ENCODE measurements around the gene ITPRID1. TPM values are rescaled to one million over a fixed set of nuclear protein-coding genes. Genes with fewer than 3 reads are reported as not detected.

Gene ITPRID1
- total and polyA plus RNA-seq, 7 donors: not detected

DNA sequence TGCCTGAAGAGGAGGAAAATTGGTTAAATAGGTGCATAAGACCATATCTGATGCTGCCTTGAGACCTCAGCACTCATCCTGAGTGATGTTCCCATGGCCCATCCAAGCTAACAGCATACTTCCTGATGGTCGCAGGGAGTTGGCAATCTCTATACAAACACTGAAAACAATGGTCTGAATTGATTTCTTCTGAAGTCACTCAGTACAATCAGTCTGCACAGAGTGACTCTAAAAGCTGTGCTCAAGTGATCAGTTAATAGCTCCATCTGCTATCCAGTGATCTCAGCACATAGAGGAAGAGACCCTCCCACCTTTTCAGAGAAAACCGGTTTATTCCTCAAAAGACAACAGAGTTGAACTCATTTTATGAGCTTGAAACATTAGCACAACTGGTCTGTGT, 177.0 kb downstream of the ITPRID1 start:
- Histone ChIP-seq H3K4me3 (no peak overlapping the region), H3K36me3 (ENCODE audit: insufficient read depth in 1 of 2, low read depth in 1 of 2) (no peaks in the 10 kb centered on the region), H3K4me1 (no peaks in the 10 kb centered on the region), H3K9me3 (no peaks in the 10 kb centered on the region), H3K27me3 (ENCODE audit: insufficient read depth in 3 of 3, low read length in 2 of 3) (peaks cover 0 to 4% (median 0%) of the 10 kb centered on the region in 3 donors), H3K27ac (no peak overlapping the region)
- intact Hi-C loops (cut with DNase I): no loop called here
- TF ChIP-seq, protein P1, sequence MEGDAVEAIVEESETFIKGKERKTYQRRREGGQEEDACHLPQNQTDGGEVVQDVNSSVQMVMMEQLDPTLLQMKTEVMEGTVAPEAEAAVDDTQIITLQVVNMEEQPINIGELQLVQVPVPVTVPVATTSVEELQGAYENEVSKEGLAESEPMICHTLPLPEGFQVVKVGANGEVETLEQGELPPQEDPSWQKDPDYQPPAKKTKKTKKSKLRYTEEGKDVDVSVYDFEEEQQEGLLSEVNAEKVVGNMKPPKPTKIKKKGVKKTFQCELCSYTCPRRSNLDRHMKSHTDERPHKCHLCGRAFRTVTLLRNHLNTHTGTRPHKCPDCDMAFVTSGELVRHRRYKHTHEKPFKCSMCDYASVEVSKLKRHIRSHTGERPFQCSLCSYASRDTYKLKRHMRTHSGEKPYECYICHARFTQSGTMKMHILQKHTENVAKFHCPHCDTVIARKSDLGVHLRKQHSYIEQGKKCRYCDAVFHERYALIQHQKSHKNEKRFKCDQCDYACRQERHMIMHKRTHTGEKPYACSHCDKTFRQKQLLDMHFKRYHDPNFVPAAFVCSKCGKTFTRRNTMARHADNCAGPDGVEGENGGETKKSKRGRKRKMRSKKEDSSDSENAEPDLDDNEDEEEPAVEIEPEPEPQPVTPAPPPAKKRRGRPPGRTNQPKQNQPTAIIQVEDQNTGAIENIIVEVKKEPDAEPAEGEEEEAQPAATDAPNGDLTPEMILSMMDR (IDR thresholded peaks at IDR 0.05): no peak
- ATAC-seq (no peak), DNase-seq (no peak)
- 58 to 60% (median 60%) methylated on average over 2 of the region's 2 CpGs for WGBS, 3 donors

DNA sequence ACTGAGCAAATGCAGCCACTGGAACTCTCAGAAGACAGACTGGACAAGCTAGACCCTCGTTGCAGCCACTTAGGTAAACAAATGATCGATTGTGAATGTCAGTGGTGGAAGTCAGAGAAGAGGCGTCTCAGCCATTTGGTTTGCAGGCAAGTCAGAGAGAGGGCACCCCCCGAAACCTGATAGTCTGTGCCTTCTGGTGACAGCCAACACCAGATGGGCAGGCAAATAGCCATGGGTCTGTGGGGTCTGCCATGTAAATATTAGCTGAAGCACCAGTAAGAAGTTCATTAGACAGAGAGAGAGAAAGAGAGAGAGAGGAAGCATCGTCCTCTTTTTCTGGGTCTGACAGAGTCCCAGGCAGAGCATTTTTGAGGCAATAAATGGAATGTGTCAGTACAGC, 178.6 kb downstream of the ITPRID1 start:
- DNase-seq: no peak
- TF ChIP-seq, protein P1 (IDR thresholded peaks at IDR 0.05): no peak
- ATAC-seq: no peak
- intact Hi-C loops (cut with DNase I): no loop called here
- H3K4me3 ChIP-seq: no peak overlapping the region
- peaks cover 0 to 4% (median 0%) of the 10 kb centered on the region in 3 donors for H3K27me3 ChIP-seq (ENCODE audit: insufficient read depth in 3 of 3, low read length in 2 of 3)
- 10 to 19% (median 15%) methylated on average over 5 of the region's 5 CpGs for WGBS, 3 donors
- H3K36me3 ChIP-seq (ENCODE audit: insufficient read depth in 1 of 2, low read depth in 1 of 2): no peaks in the 10 kb centered on the region
- H3K4me1 ChIP-seq: no peaks in the 10 kb centered on the region
- H3K27ac ChIP-seq: no peak overlapping the region
- H3K9me3 ChIP-seq: no peaks in the 10 kb centered on the region

DNA sequence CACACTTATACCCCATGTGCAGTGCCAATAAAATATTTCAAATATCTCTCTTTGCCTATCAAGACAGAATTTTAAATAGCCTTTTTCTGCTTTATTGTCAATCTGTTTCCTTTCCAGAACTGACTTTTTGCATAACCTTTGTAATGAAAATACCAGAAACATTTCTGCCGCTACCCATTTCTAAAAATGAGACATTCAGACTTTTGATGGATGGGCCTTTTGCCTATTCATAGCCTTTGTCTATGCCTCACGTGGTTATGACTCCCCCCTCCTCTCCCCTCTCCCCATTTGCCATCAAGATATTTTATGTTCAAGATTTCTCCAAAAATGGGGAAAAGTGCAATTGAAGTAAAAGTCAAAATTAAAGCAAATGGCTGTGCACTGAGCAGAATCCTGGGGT, 179.0 kb downstream of the ITPRID1 start:
- DNase-seq: no peak
- ATAC-seq: no peak
- no peaks in the 10 kb centered on the region for H3K4me1 ChIP-seq
- no peak overlapping the region for H3K27ac ChIP-seq
- H3K36me3 ChIP-seq (ENCODE audit: insufficient read depth in 1 of 2, low read depth in 1 of 2): no peaks in the 10 kb centered on the region
- no peak overlapping the region for H3K4me3 ChIP-seq
- peaks cover 0 to 4% (median 0%) of the 10 kb centered on the region in 3 donors for H3K27me3 ChIP-seq (ENCODE audit: insufficient read depth in 3 of 3, low read length in 2 of 3)
- TF ChIP-seq, protein P1 (IDR thresholded peaks at IDR 0.05): no peak
- H3K9me3 ChIP-seq: no peaks in the 10 kb centered on the region
- WGBS, 3 donors: 41 to 52% (median 44%) methylated on average over 2 of the region's 2 CpGs
- intact Hi-C loops (cut with DNase I): no loop called here

- Histone ChIP-seq H3K4me1 (no peaks in the 10 kb centered on the region), H3K27me3 (ENCODE audit: insufficient read depth in 3 of 3, low read length in 2 of 3) (peaks cover 0 to 4% (median 0%) of the 10 kb centered on the region in 3 donors), H3K36me3 (ENCODE audit: insufficient read depth in 1 of 2, low read depth in 1 of 2) (no peaks in the 10 kb centered on the region), H3K9me3 (no peaks in the 10 kb centered on the region), H3K27ac (no peak overlapping the region), H3K4me3 (no peak overlapping the region)
- TF ChIP-seq, protein P1 (IDR thresholded peaks at IDR 0.05): no peak
- WGBS, 3 donors: 45 to 52% (median 46%) methylated on average over 6 of the region's 6 CpGs
- ATAC-seq (no peak), DNase-seq (no peak)
- intact Hi-C loops (cut with DNase I): no loop called here
Observed at GRCh38 chr7:31695859-31696614, 182.1 kb downstream of the ITPRID1 start.

GRCh38 chr7:31699050-31699449, 185.2 kb downstream of the ITPRID1 start:
- Histone ChIP-seq H3K36me3 (ENCODE audit: insufficient read depth in 1 of 2, low read depth in 1 of 2) (no peaks in the 10 kb centered on the region), H3K9me3 (no peaks in the 10 kb centered on the region), H3K27me3 (ENCODE audit: insufficient read depth in 3 of 3, low read length in 2 of 3) (no peaks in the 10 kb centered on the region), H3K4me1 (no peaks in the 10 kb centered on the region), H3K4me3 (no peak overlapping the region), H3K27ac (no peak overlapping the region)
- 44 to 58% (median 55%) methylated on average over 2 of the region's 2 CpGs for WGBS, 3 donors
- ATAC-seq (no peak), DNase-seq (no peak)
- intact Hi-C loops (cut with DNase I): no loop called here
- TF ChIP-seq, protein P1 (IDR thresholded peaks at IDR 0.05): no peak
